ENCODE results near the gene CSTA. TPM values are rescaled to one million over a fixed set of nuclear protein-coding genes. Genes with fewer than 3 reads are reported as not detected.

CSTA gene
- total and polyA plus RNA-seq, 7 experiments from 2014 or later, result 0.30 to 44.4 (median 0.81) TPM; not detected in 2

- peaks cover 0 to 14% (median 4%) of the 10 kb centered on the region in 7 donors for H3K4me1 Mint-ChIP-seq
- ChIA-PET POLR2A (no interaction called here), CTCF (no interaction called here)
- no peaks in the 10 kb centered on the region for H3K27me3 Mint-ChIP-seq
- no peak overlapping the region for H3K27ac Mint-ChIP-seq
- DNase-seq (no peak), ATAC-seq (no peak)
- Histone ChIP-seq H3K4me1 (ENCODE audit: control insufficient read depth in 2 of 2, insufficient read depth in 2 of 2, low read length in 2 of 2) (peaks cover 0 to 5% of the 10 kb centered on the region in 2 donors), H3K27me3 (ENCODE audit: control insufficient read depth in 2 of 2, insufficient read depth in 2 of 2, low read length in 2 of 2) (no peaks in the 10 kb centered on the region), H3K9me3 (ENCODE audit: control insufficient read depth in 2 of 3, low read length in 3 of 3) (no peaks in the 10 kb centered on the region), H3K27ac (ENCODE audit: low read depth, low read length) (no peak overlapping the region), H3K4me3 (ENCODE audit: low read length) (no peak overlapping the region), H3K36me3 (ENCODE audit: control insufficient read depth in 2 of 3, insufficient read depth in 3 of 3, low read length in 3 of 3) (no peaks in the 10 kb centered on the region)
- H3K36me3 Mint-ChIP-seq, result peaks cover 0 to 2% (median 0%) of the 10 kb centered on the region in 5 donors
- peaks cover 0 to 4% (median 0%) of the 10 kb centered on the region in 11 donors for H3K9me3 Mint-ChIP-seq
- no peak overlapping the region for H3K4me3 Mint-ChIP-seq
- intact Hi-C loops (cut with micrococcal nuclease), result loop anchor here in 1 of 2 donors (1.0 kb wide), 1 partner anchor 27 kb away; no protein-coding TSS in a partner anchor
Observed at GRCh38 chr3:122298239-122298638, 26.8 kb upstream of the CSTA start.

GRCh38 chr3:122299215-122299614 lies 25.8 kb upstream of the CSTA start:
- intact Hi-C loops (cut with micrococcal nuclease), result no loop called here
- no peaks in the 10 kb centered on the region for H3K27me3 ChIP-seq (ENCODE audit: control insufficient read depth in 2 of 2, insufficient read depth in 2 of 2, low read length in 2 of 2)
- no peaks in the 10 kb centered on the region for H3K9me3 ChIP-seq (ENCODE audit: control insufficient read depth in 2 of 3, low read length in 3 of 3)
- H3K27me3 Mint-ChIP-seq, result peaks cover 0 to 2% (median 0%) of the 10 kb centered on the region in 5 donors
- ATAC-seq (no peak), DNase-seq (no peak)
- H3K27ac Mint-ChIP-seq, result no peak overlapping the region
- CTCF ChIA-PET, result interaction anchor here (0.6 kb wide), 1 partner anchor 28 kb away, joined by 3 read pairs; no protein-coding TSS in a partner anchor
- peaks cover 0 to 2% (median 0%) of the 10 kb centered on the region in 5 donors for H3K36me3 Mint-ChIP-seq
- H3K4me3 Mint-ChIP-seq, result no peak overlapping the region
- H3K4me1 ChIP-seq (ENCODE audit: control insufficient read depth in 2 of 2, insufficient read depth in 2 of 2, low read length in 2 of 2), result peaks cover 0 to 5% of the 10 kb centered on the region in 2 donors
- peaks cover 0 to 11% (median 4%) of the 10 kb centered on the region in 7 donors for H3K4me1 Mint-ChIP-seq
- no peak overlapping the region for H3K27ac ChIP-seq (ENCODE audit: low read depth, low read length)
- POLR2A ChIA-PET, result no interaction called here
- H3K9me3 Mint-ChIP-seq, result peaks cover 0 to 4% (median 0%) of the 10 kb centered on the region in 11 donors
- no peaks in the 10 kb centered on the region for H3K36me3 ChIP-seq (ENCODE audit: control insufficient read depth in 2 of 3, insufficient read depth in 3 of 3, low read length in 3 of 3)
- no peak overlapping the region for H3K4me3 ChIP-seq (ENCODE audit: low read length)

- no peak overlapping the region for H3K27ac ChIP-seq (ENCODE audit: low read depth, low read length)
- Mint-ChIP-seq H3K27me3 (peaks cover 0 to 4% (median 2%) of the 10 kb centered on the region in 5 donors), H3K4me3 (no peak overlapping the region), H3K27ac (peak overlapping the region in 1 of 9 donors; percentile 49), H3K36me3 (peaks cover 0 to 2% (median 0%) of the 10 kb centered on the region in 5 donors), H3K9me3 (peaks cover 0 to 4% (median 0%) of the 10 kb centered on the region in 11 donors), H3K4me1 (peaks cover 0 to 11% (median 4%) of the 10 kb centered on the region in 7 donors)
- CTCF ChIA-PET, result no interaction called here
- no peaks in the 10 kb centered on the region for H3K36me3 ChIP-seq (ENCODE audit: control insufficient read depth in 2 of 3, insufficient read depth in 3 of 3, low read length in 3 of 3)
- peak in 7 of 9 donors; percentile 11 to 61 (median 45) for DNase-seq
- H3K4me1 ChIP-seq (ENCODE audit: control insufficient read depth in 2 of 2, insufficient read depth in 2 of 2, low read length in 2 of 2), result peaks cover 0 to 5% of the 10 kb centered on the region in 2 donors
- H3K4me3 ChIP-seq (ENCODE audit: low read length), result no peak overlapping the region
- H3K27me3 ChIP-seq (ENCODE audit: control insufficient read depth in 2 of 2, insufficient read depth in 2 of 2, low read length in 2 of 2), result no peaks in the 10 kb centered on the region
- intact Hi-C loops (cut with micrococcal nuclease), result loop anchor here (1.0 kb wide), 2 partner anchors 199 to 754 kb away; no protein-coding TSS in a partner anchor
- ATAC-seq, result peak; percentile 68
- POLR2A ChIA-PET, result no interaction called here
- no peaks in the 10 kb centered on the region for H3K9me3 ChIP-seq (ENCODE audit: control insufficient read depth in 2 of 3, low read length in 3 of 3)
Observed at GRCh38 chr3:122299872-122300460, 25.1 kb upstream of the CSTA start.

GRCh38 chr3:122301063-122301462 lies 24.0 kb upstream of the CSTA start:
- POLR2A ChIA-PET, result no interaction called here
- H3K4me3 ChIP-seq (ENCODE audit: low read length), result no peak overlapping the region
- no peaks in the 10 kb centered on the region for H3K4me1 ChIP-seq (ENCODE audit: control insufficient read depth in 2 of 2, insufficient read depth in 2 of 2, low read length in 2 of 2)
- H3K4me3 Mint-ChIP-seq, result no peak overlapping the region
- ATAC-seq, result no peak
- H3K9me3 Mint-ChIP-seq, result peaks cover 0 to 4% (median 0%) of the 10 kb centered on the region in 11 donors
- H3K36me3 ChIP-seq (ENCODE audit: control insufficient read depth in 2 of 3, insufficient read depth in 3 of 3, low read length in 3 of 3), result no peaks in the 10 kb centered on the region
- H3K27me3 ChIP-seq (ENCODE audit: control insufficient read depth in 2 of 2, insufficient read depth in 2 of 2, low read length in 2 of 2), result no peaks in the 10 kb centered on the region
- DNase-seq, result no peak
- H3K27ac Mint-ChIP-seq, result no peak overlapping the region
- CTCF ChIA-PET, result no interaction called here
- H3K4me1 Mint-ChIP-seq, result peaks cover 0 to 11% (median 4%) of the 10 kb centered on the region in 7 donors
- no peak overlapping the region for H3K27ac ChIP-seq (ENCODE audit: low read depth, low read length)
- H3K9me3 ChIP-seq (ENCODE audit: control insufficient read depth in 2 of 3, low read length in 3 of 3), result no peaks in the 10 kb centered on the region
- peaks cover 0 to 4% (median 2%) of the 10 kb centered on the region in 5 donors for H3K27me3 Mint-ChIP-seq
- intact Hi-C loops (cut with micrococcal nuclease), result no loop called here
- H3K36me3 Mint-ChIP-seq, result peaks cover 0 to 2% (median 0%) of the 10 kb centered on the region in 5 donors

GRCh38 chr3:122305818-122306621 lies 19.0 kb upstream of the CSTA start:
- Mint-ChIP-seq H3K9me3 (no peaks in the 10 kb centered on the region), H3K4me1 (peaks cover 0 to under 1% (median 0%) of the 10 kb centered on the region in 7 donors), H3K36me3 (no peaks in the 10 kb centered on the region), H3K4me3 (no peak overlapping the region), H3K27ac (no peak overlapping the region), H3K27me3 (peaks cover 0 to 12% (median 5%) of the 10 kb centered on the region in 5 donors)
- H3K27ac ChIP-seq (ENCODE audit: low read depth, low read length), result no peak overlapping the region
- POLR2A ChIA-PET, result no interaction called here
- DNase-seq, result no peak
- no peaks in the 10 kb centered on the region for H3K9me3 ChIP-seq (ENCODE audit: control insufficient read depth in 2 of 3, low read length in 3 of 3)
- no peaks in the 10 kb centered on the region for H3K4me1 ChIP-seq (ENCODE audit: control insufficient read depth in 2 of 2, insufficient read depth in 2 of 2, low read length in 2 of 2)
- no peaks in the 10 kb centered on the region for H3K36me3 ChIP-seq (ENCODE audit: control insufficient read depth in 2 of 3, insufficient read depth in 3 of 3, low read length in 3 of 3)
- ATAC-seq, result no peak
- no peaks in the 10 kb centered on the region for H3K27me3 ChIP-seq (ENCODE audit: control insufficient read depth in 2 of 2, insufficient read depth in 2 of 2, low read length in 2 of 2)
- CTCF ChIA-PET, result interaction anchor here (0.9 to 1.7 kb wide), 4 partner anchors 16 to 759 kb away, joined by 3 to 9 read pairs (median 5); no protein-coding TSS in a partner anchor
- intact Hi-C loops (cut with micrococcal nuclease), result loop anchor here (1.0 to 2.0 kb wide), 3 partner anchors 50 to 79 kb away; partner anchors contain the start of gene FAM162A (in 1 of the 2)
- H3K4me3 ChIP-seq (ENCODE audit: low read length), result no peak overlapping the region

- POLR2A ChIA-PET, result no interaction called here
Observed at GRCh38 chr3:122306622-122306953, 18.5 kb upstream of the CSTA start.

More at GRCh38 chr3:122306622-122306953, 18.5 kb upstream of the CSTA start:
- intact Hi-C loops (cut with micrococcal nuclease), result loop anchor here (1.0 to 2.0 kb wide), 3 partner anchors 50 to 78 kb away; partner anchors contain the start of gene FAM162A (in 1 of the 2)
- Mint-ChIP-seq H3K36me3 (no peaks in the 10 kb centered on the region), H3K9me3 (no peaks in the 10 kb centered on the region), H3K27me3 (peaks cover 0 to 12% (median 5%) of the 10 kb centered on the region in 5 donors), H3K4me1 (no peaks in the 10 kb centered on the region), H3K27ac (no peak overlapping the region), H3K4me3 (no peak overlapping the region)
- no peaks in the 10 kb centered on the region for H3K4me1 ChIP-seq (ENCODE audit: control insufficient read depth in 2 of 2, insufficient read depth in 2 of 2, low read length in 2 of 2)
- CTCF ChIA-PET, result interaction anchor here (1.2 to 1.7 kb wide), 2 partner anchors 50 to 760 kb away, joined by 7 to 9 read pairs; no protein-coding TSS in a partner anchor
- no peaks in the 10 kb centered on the region for H3K27me3 ChIP-seq (ENCODE audit: control insufficient read depth in 2 of 2, insufficient read depth in 2 of 2, low read length in 2 of 2)
- no peaks in the 10 kb centered on the region for H3K36me3 ChIP-seq (ENCODE audit: control insufficient read depth in 2 of 3, insufficient read depth in 3 of 3, low read length in 3 of 3)
- ATAC-seq (no peak), DNase-seq (no peak)
- H3K4me3 ChIP-seq (ENCODE audit: low read length), result no peak overlapping the region
- no peak overlapping the region for H3K27ac ChIP-seq (ENCODE audit: low read depth, low read length)
- H3K9me3 ChIP-seq (ENCODE audit: control insufficient read depth in 2 of 3, low read length in 3 of 3), result no peaks in the 10 kb centered on the region
